Stimulated activated CD4-positive, alpha-beta T cell treated with anti-CD3 and anti-CD28 coated beads, Interleukin-15, amount 100 ng/mL, for 1 hour (primary cell): ENCODE measurements around the gene IMMP2L.

Experiments used
- DNase-seq, 2 donors: peaks; one replicate each; pipeline ENCODE4 v3.0.0-alpha.2; 2020; ENCODE audit warnings: low read depth in 1 of 2, low spot score in 1 of 2

The IMMP2L gene

DNA sequence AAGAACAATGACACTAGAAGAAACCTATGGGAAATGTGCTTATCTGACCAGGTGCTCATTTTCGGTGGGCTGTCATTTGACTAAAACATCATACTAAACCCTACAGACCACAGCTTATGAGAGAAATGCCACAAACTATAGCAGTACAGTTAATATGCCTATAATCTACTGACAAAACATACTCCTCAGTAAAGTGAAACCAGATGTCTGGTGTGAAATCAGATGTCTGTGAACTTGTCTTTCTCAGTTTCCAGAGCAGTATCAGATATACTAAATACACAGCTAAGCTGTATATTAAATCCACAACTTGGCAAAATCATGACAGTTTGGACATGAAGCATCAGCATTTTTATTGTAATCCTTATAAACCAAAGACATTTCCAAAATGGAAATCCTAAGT is 3.3 kb downstream of the IMMP2L start:
- no peak for DNase-seq

DNA sequence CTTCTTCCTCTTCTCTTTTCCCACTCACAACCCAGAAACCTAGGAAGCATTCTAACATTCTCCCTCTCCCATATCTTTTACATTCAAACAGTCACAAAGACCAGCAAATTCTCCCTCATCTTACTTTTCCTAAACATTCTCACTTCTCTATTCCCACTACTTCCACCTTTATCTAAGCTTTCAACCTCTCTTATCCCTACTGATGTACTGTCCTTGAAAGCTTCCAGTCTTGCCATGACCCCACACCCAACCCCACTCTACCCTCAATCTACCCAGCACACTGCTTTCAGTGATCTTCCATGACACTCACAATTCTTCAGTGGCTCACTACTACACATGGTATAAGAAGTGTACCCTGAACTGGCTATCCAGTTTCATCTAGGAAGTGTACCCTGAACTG is 5.3 kb downstream of the IMMP2L start:
- DNase-seq: no peak

DNA sequence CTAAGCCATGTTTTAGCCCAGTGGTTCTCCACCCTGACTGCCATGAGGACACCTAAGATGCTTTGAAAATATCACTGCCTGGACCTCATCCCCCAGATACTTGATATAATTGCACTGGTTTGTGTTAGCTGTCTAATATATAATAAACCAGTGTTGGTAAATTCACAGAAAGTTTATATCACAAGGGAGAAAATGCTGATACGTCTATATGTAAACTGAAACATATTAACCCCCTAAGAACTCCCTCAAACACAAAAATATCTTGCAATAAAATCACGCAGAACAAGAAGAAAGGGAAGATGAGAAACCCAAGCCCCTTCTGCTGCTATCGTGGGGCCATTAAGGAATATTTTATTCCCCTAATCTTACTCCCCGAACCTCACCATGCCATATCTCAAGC is 8.2 kb downstream of the IMMP2L start:
- DNase-seq: no peak

DNA sequence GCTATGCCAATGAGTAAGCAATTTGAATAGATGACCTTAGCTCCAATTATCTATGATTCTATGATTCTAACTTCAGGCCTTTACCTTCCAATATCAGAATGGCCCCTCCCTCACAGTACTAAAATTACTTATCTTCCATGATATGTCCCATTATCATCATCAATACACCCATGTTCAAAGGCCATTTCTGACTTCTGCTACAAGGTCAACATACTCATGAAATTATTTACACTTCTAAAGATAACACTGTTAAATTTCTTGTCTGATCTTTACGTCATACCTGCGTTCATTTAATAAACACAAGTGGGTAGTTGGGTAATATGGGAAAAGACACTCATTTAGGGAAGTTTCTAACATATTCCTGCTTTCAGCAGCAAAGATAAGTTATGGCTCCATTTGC is 21.2 kb downstream of the IMMP2L start:
- no peak for DNase-seq

DNA sequence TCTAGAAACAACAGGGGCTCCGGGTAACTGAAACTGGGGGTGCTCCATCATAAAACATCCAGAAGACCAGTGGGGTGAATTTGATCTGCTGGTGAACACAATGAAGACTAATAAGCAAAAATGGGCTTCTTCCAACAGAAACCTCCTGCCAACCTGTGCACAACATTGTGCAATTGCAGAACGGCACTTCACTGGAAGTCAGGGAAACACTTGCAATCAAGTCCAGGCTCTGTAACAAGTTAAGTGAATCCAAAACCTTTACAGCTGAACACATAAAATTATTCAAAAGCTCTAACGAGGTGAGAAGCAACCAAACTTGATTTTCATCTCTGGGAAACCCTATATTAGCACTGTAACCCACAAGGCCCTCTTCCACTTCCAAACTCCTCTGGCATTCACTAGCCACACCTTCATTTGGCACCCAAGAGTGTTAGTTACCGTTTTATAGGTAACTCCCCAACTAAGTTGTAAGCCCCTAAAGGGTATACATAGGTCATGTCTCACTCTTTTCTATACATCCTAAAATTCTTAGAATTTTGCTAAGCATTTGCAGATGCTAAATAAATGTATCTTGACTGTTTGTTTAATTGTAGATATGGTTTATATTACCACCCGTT is 22.0 kb downstream of the IMMP2L start:
- DNase-seq: no peak

DNA sequence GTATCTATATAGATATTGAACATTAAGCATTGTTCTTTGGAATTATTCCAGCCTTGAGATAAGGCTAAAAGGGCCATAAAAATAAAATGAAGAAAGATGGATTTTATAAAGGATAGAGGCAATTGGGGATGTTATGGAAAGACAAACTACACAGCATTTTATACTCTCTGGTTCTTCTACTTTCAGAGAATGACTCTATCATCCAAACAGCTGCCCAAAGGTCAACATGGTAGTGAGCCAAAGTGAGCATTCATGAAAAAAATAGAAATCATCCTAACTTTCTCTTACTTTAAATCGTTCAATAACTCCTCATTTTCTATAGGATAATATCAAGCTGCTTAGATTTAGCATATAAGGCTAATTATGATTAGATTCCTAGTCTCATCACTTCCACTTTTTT is 25.2 kb downstream of the IMMP2L start:
- no peak for DNase-seq

DNA sequence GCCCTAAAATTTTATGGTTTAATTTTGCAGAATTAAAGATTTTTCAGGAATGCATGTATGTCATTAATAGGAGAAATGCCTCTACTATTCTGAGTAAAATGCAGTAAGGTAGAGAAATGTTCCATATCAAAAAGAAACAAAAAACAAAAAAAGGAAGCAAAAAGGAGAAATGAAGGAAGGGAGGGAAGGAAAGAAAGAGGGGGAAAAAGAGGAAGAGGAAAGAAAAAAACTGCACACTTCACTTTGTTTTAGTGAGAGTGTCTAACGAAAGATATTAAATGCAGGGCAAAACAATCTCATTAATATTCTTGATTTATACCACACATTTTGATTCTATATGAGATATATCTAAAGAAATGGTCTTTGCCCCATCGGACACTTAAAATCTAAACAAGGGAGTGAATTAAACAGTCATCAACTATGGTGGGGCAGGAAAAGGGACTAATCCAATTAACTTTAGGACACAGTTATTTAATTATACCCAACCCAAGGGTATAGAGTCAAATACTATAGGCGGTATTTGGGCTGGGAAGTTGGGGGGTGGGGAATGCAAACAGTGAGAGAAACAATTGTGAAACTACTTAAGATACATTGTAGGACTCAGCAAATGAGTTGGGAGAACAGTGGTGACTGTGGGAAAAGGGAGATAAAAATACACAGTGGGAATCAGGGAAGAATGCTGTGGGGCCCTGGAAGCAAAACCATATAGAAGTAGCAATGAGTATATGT is 27.0 kb downstream of the IMMP2L start:
- no peak for DNase-seq

DNA sequence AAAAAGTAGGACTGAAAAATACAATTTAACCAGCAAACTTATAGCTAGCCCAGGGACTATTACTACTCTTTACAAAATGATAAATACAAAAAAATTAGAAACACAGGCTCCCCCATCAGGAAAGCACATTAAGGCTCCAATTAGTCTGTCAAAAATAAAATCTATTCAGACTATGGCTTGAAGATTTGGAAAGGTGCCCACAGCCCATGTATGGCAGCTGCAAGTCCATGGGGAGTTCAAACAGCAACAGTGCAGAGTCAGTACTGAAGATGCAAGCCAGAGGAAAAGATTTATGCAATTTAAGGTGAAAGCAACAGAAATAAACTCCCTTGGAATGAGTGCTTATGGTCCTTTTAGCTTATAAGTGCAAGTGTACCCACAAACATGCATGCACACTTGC is 29.7 kb downstream of the IMMP2L start:
- no peak for DNase-seq

DNA sequence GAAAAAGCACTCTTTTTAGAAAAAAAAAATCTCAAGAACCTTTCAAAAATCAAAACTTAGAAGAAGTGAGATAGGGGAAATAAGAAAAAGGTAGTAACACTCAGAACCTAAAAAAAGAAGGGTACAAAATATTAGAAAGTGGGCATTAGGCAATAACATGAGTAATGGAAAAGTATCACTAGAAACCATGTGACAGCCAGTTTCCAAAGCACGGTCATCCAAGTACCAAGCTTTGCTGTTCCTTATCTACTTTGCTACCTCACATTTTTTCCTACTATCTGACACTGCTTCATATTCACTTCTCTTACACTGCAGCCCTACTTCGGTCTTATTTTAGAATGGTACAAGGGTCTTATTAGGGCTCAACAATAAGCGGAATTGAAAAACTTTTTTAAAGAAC is 30.3 kb downstream of the IMMP2L start:
- DNase-seq: no peak

DNA sequence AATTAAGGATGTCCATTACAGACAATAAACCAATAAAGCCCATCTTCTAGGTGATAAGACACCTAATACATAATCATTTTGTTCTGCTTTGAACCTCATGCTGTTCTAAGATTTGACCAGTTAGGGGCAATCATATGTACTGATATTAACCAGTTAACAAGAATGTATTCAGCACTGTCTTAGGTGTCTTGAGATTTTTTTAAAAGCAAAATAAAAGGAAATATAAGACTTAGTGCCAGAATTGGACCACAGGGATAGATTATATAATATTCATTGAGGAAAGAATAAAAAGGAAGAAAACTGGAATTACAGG is 32.0 kb downstream of the IMMP2L start:
- DNase-seq: no peak

DNA sequence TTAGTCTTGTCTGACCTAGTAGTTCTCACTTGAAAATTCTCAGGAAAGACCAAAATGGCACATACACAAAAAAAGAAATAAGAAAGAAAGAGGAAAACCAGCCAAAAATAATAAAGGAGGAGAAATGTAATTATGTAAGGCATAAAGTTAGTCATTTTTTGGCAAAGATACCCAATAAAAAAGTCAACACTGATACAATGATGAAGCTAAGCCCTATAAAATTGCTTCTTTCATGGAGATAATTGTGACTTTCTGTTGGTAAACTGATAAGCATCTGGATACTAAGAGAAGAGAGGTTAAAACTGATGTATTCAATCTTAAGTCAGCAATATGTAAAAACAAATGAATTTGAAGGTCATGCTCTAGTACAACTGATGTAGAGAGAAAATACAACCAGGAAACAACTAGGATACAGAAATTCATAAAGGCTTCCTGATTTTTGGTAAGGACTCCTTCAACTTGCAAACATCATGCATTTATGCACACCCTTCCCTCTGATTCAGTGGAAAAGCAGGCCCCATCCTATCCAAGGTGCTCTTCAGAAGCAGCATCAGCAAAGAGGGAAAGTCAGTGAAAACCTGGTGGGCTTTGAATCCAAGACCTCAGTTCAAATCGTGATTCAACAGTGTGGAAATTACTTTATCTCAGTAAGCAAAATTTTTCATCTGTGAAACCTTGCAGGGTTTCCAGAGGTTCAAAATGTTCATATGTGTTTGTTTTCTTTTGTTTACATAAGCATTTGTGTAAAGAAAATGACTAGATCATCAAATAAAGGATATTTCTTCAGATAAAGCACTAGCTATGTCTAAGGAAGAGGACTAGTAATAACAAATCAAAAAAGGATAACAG is 32.6 kb downstream of the IMMP2L start:
- no peak for DNase-seq

DNA sequence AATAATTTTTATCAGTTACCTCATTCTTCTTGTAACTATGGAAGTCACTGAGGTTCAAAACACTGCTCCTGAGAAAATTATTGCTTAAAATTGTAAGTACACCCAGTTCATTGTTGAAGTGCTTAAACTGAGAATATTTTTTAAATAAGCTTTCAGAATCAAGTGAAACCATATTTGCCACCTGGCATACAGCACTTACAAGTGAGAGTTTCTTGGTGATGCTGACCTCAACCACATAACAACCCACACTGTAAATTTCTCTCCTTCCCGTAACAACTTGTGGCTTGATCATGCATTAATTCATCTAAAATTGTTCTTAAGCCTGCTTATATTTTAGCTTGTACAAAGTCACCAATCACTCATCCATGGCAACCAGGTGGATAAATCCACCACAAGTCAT is 34.0 kb downstream of the IMMP2L start:
- no peak for DNase-seq

DNA sequence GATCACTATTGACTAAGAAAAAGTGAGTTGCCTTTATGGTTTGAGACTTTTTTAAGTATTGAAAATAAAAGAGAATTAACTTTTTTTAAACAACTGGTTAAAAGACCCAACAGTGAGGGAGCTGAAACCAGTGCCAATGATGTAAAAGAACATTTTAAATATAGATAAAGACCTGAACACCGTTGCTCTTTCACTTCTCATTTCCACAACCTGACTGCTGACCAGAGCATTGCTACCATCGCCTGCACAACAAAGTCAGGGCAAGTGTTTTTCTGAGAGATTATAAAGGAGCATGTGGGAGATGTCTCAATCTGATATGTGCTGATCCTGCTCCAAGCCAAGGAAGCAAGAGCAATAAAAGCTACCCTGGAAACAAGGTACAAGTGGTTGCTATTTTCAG is 34.7 kb downstream of the IMMP2L start:
- DNase-seq: no peak

DNA sequence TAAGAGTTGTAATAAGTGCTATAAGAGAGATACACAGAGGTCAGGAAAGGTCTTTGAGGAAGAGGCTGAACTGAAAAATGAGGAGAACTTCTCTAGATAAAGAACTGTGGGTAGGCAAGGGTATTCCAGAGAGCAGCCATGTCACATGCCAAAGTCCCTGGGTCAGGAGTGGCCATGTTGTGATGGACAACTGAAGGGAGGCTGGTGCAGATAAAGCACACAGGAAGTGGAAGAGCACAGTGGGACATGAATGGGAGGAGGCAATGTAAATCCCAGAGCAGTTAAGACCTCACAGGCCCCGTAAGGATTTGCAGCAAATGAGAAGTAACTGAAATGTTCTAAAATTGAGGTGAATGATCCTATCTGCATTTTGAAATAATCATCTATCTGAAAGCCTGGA is 37.2 kb downstream of the IMMP2L start:
- DNase-seq: no peak

DNA sequence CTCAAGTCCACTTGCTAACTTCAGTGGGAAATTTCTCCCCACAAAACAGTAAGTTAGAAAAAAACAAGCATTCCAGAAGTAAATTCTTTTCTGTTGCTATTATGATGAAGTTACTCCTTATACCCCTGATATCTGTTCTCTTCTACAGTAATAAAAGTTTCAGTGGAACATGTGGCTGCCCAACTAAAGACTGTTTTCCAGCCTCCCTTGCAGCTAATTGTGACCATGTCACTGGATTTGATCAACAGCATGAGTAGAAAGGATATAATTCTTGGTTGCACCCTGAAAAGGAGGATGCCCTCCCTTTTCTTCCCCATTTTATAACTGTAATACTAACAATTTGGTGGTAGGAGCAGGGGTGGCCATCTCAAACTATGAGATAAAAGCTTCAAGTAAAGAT is 40.6 kb downstream of the IMMP2L start:
- DNase-seq: no peak

DNA sequence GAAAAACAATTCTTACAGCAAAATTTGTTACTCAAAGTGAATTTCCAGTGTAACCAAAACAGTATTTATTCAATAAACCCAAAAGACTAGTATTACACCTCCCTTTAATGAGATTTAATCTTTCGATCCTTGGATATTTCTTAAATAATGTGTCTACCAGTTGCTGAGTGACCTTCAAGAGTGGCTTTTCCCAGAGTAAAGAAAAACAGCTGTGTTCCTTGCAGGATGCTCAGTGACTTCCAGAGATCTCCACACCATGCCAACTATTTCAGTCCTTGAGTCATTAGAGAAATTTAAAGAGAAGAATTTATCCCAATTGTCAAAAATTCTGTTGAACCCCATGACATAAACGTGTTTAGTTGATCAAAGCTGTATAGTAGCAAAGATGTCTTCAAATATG is 44.0 kb downstream of the IMMP2L start:
- DNase-seq: no peak

DNA sequence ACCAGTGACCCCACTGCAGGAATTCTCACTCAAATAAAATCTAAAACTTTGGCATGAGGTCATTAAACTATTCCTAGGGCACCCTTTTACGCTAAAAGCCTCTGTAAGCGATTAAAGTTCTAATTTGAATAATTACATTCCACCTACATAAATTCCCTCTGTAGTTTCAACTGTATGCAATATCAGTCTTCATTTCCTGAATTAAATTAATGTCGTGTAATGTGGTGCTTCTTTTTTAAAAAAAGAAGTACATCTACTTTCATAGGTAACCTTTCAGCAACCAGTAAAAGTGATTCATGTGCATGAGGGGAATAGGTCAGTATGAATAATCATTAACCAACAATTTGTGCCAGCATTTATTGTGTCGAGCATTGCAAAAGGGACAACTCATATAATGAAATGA is 44.7 kb downstream of the IMMP2L start:
- no peak for DNase-seq

DNA sequence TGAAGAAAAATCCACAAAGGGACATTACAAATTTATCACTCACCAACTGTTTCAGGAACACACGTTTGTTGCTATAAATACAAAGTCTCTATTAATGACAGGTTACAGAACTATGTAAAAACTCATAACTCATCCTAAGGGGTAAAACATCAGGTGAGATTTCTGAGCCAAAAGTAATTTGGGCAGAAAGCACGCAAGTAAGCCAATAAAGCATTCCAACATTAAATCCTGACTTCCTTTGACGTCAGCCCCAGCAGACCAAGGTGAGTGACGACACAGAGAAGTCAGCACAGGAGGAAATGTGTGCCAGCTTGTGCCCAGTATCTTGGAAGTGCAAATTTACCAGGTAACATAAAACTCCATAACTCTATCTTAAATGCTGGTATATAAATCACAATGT is 45.7 kb downstream of the IMMP2L start:
- DNase-seq: no peak

DNA sequence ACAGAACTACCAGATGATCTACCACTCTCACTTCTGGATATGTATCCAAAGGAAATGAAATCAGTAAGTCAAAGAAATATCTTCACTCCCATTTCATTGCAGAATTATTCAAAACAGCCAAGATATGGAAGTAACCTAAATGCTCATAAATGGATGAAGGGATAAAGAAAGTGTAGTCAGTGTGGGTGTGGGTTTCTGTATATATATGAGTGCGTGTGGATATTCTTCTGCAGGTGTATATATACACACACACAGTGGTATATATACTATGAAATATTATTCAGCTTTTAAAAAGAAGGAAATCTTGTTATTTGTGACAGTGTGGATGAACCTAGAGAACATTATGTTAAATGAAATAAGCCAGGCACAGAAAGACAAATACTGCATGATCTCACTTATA is 48.7 kb downstream of the IMMP2L start:
- DNase-seq: no peak

DNA sequence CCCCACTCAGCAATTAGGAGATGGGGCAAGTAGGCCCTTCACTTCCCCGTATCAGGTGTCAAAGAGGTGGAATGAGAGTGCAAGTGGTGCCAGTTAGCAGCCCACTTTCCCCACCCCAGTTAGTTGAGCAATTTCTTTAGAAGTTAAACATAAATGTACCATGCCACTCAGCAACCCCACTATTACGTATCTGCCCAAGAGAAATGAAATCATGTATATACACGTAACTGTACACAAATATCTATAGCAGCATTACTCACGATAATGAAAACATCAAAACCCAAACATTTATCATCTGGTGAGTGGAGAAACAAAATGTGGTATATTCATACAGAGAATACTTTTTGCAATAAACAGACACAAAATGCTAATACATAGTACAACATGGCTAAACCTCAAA is 50.4 kb downstream of the IMMP2L start:
- DNase-seq: no peak

DNA sequence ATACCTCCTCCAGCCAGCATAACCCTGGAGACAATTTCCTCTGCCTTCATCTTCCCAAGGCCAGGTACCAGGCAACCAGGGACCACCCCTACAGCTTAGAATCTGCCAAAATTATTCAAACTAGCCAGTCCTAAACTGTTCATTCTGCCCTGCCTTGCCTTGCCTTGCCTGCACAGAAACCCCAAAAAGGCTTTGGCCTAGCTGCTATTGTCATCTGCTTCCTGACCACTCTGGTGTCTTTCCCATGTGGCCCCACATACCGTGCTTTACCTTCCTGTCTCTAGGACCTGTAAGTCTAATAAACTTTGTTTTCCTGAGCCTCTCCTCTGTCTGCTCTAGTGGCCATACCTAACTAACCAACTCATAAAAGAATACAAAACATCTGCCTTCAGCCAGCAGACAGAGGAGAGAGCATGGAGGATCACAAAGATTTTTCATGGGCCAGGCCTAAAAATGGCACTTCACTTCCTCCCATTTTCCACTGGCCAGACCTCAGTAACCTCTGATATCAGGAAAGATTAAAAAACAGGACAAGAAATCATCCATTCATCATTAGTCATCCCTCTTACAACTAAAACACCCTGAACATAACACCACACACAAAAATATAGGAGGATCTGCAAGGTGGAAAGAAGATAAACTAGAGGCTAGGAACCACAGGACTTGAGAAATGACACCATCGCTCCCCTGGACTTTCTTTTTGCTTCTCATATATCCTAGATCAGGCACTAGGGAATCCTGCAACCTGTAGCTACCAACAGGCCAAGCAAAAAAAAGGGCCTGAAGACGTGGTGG is 51.5 kb downstream of the IMMP2L start:
- DNase-seq: no peak

DNA sequence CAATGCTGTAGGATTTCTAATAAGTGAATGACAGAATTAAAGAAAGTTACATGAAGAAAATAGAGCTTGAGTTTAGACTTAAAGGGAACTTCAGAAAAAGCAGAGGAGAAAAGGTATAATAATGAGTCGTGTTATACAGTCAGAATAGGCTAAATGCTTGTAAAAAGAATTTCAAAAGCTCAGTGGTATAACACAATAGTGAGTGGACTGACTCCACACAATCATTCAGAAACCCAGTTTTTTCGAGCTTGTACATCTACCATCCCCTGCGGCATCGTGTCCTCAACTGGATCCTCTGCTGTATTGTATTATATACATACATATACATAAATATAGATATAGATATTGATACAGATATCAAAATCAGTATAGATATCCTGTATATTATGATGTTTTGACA is 52.2 kb downstream of the IMMP2L start:
- DNase-seq: no peak
